Fibroblast of mammary gland (primary cell): ENCODE measurements around the gene SESTD1.
"Not testable (repeated sequence)": the region's sequence is repeated elsewhere in the genome, so short reads cannot be mapped to it uniquely, and the experiment has no call there.

Experiments used
- DNase-seq: peaks from one replicate; pipeline ENCODE4 v3.0.0-alpha.2; 2010; ENCODE audit warnings: low read depth
- H3K4me3 ChIP-seq: 2 replicates; pipeline ENCODE4 v1.5.1; 2011; ENCODE audit warnings: low read depth, mild to moderate bottlenecking, low read length, moderate library complexity; ENCODE audit not compliant: control insufficient read depth
- CTCF ChIP-seq: conservative IDR thresholded peaks from 2 replicates; pipeline ENCODE4 v1.5.1; 2011; ENCODE audit warnings: low read depth, low read length, inconsistent platforms; ENCODE audit not compliant: control insufficient read depth, insufficient read depth

SESTD1 gene

GRCh38 chr2:179218848-179219594 is 45.6 kb downstream of the SESTD1 start:
- peak; percentile 97 for TF ChIP-seq CTCF
- DNase-seq = peak; percentile 89
- no peak overlapping the region for H3K4me3 ChIP-seq

GRCh38 chr2:179214671-179215070 is 50.0 kb downstream of the SESTD1 start:
- H3K4me3 ChIP-seq, DNase-seq: not testable (repeated sequence)

GRCh38 chr2:179211355-179211754 is 53.3 kb downstream of the SESTD1 start:
- no peak for TF ChIP-seq CTCF
- no peak for DNase-seq
- H3K4me3 ChIP-seq = no peak overlapping the region

- not testable (repeated sequence) for DNase-seq, H3K4me3 ChIP-seq
Measured at GRCh38 chr2:179208277-179208676, 56.4 kb downstream of the SESTD1 start.

- H3K4me3 ChIP-seq = no peak overlapping the region
- DNase-seq = no peak
- TF ChIP-seq CTCF = no peak
Measured at GRCh38 chr2:179207047-179207446, 57.6 kb downstream of the SESTD1 start.

GRCh38 chr2:179201869-179202268 is 62.8 kb downstream of the SESTD1 start:
- DNase-seq = peak; percentile 70
- H3K4me3 ChIP-seq = no peak overlapping the region
- TF ChIP-seq CTCF = no peak

GRCh38 chr2:179195926-179196590 is 68.6 kb downstream of the SESTD1 start:
- not testable (repeated sequence) for DNase-seq, H3K4me3 ChIP-seq

GRCh38 chr2:179195141-179195540 is 69.5 kb downstream of the SESTD1 start:
- no peak overlapping the region for H3K4me3 ChIP-seq
- DNase-seq = no peak
- no peak for TF ChIP-seq CTCF
